Measurements from ENCODE around the gene ZNF304.

The ZNF304 gene

GRCh38 chr19:57350877-57351805 lies at the start of gene ZNF304:
Gene ZNF304 (plus strand): TSS chr19:57351271. CDS start chr19:57351665, 394 bp downstream.
- DNase-seq (ENCODE audit: low read depth), result peak; percentile 96

GRCh38 chr19:57302020-57302465 lies 49.0 kb upstream of the ZNF304 start:
- DNase-seq (ENCODE audit: low read depth), result peak; percentile 90

GRCh38 chr19:57302727-57303401 lies 48.2 kb upstream of the ZNF304 start:
- peak; percentile 47 for DNase-seq (ENCODE audit: low read depth)

DNA sequence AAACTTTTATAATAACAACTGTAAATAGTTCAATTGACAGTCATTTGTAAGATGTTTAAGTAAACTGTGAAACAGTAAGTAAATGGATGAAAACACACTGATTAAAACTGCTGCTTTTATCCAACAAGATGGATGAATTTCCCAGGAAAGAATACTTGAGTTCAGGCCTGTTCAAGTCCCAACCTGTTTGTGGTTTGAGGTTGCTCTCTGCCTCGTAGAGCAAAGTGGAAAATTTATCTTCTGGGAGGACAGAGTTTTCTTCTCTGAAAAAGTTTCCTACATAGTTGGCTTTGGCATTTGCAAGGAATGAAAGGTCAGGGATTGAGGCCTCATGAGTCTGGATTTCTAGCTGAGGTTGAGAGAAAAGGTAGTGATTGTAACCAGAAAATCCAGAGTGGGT lies 46.0 kb upstream of the ZNF304 start:
- peak; percentile 20 for DNase-seq (ENCODE audit: low read depth)

DNA sequence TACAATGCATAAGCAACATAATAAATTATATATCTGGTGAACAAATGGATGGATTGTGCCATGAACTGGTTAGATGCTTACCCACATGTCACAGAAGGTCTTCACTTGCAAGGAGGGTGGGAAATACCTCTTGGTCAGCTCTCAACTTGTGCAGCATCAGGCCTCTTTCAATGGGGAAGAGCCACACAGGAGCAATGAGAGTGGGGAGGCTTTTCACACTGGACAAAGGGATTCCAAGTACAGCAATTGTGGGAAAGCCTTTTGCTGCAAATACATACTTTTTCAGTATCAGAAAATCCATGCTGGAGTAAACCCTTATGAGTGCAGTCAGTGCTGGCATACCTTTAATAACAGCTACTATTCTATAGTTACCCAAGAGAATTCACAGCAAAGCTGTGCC lies 42.6 kb upstream of the ZNF304 start:
- DNase-seq (ENCODE audit: low read depth), result no peak

DNA sequence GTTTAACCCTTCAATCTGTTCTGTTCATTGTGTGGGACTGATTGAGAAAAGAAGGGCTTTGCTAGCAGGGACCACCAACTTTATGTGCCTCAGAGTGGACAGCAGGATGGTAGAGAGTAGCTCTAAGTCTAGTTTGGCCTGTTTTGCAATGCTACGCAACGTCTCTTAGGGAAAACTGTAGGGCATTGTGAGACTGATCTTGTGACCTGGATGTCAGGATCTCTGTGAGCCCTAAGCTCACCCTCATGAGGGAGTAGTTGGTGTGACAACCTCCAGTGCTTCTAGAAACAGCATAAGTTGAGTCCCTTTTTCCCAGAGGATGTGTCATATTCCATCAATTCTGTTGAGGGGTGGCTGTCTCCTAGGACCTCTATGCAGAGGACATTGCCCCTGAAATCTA lies 40.3 kb upstream of the ZNF304 start:
- no peak for DNase-seq (ENCODE audit: low read depth)

GRCh38 chr19:57314146-57314545 lies 36.9 kb upstream of the ZNF304 start:
- no peak for DNase-seq (ENCODE audit: low read depth)

DNA sequence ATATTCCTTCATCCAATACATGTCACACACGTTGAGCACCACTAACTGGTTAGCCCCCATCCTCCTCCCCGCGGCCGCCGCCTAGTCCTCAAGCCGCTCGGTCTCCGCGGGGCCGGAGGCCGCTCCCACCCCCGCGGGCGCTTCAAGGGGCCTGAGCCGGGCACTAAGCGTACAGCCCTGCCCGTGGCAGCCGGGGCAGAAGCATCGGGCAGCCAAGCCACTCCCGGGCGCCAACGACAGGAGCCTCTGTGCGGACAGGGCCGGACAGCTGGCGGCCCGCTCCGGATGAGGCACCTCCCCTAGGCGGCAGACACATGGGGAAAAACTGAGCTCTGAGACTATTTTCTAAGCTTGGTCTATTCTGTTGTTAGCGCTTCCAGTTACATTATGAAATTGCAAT lies 33.6 kb upstream of the ZNF304 start:
- no peak for DNase-seq (ENCODE audit: low read depth)

GRCh38 chr19:57319869-57320179 lies 31.2 kb upstream of the ZNF304 start:
- DNase-seq (ENCODE audit: low read depth), result no peak

- peak; percentile 94 for DNase-seq (ENCODE audit: low read depth)
These were observed 30.6 kb upstream of the ZNF304 start, which contains the start of gene ZNF543 for GRCh38 chr19:57320180-57321084. Gene ZNF543 (plus strand): TSS chr19:57320472. CDS start chr19:57320854, 382 bp downstream.

GRCh38 chr19:57321116-57321515 lies 30.0 kb upstream of the ZNF304 start:
- no peak for DNase-seq (ENCODE audit: low read depth)

DNA sequence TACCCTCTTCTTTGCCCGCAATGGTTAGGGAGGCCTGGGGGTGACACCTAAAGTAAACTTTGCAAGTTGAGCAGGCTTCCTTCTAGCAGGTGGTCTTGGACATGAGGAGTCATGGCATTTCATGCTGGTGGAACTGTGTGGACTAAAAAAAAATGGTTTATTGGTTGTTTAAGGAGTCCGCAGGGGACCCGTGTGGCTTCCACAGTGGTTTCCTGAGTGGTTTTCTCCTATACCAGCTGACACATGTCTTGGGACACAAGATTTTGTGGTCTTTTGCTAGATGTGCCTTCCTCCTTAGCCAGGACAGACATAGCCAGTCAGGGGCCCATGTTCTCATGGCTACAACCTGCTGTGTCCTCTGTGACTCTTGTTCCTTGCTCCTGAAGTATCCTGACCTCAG lies 29.3 kb upstream of the ZNF304 start:
- DNase-seq (ENCODE audit: low read depth), result no peak

- DNase-seq (ENCODE audit: low read depth), result no peak
These were observed 26.1 kb upstream of the ZNF304 start for GRCh38 chr19:57324992-57325391.

- DNase-seq (ENCODE audit: low read depth), result no peak
These were observed 23.1 kb upstream of the ZNF304 start for GRCh38 chr19:57327993-57328392.

- peak; percentile 47 for DNase-seq (ENCODE audit: low read depth)
These were observed 16.9 kb upstream of the ZNF304 start for GRCh38 chr19:57334191-57334590.

- no peak for DNase-seq (ENCODE audit: low read depth)
These were observed 12.2 kb upstream of the ZNF304 start for GRCh38 chr19:57338877-57339276.

DNA sequence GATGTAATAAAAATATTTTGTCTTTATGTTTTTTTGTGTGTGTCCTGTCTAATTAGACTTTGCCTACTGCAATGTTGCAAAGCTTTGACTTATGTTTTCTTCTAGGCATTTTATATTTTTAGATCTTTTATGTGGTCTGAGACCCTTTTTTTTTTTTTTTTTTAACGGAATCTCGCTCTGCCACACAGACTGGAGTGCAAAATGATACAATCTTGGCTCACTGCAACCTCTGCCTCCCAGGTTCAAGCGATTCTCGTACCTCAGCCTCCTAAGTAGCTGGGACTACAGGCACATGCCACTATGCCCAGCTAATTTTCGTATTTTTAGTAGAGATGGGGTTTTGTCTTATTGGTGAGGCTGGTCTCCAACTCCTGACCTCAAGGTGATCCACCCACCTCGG lies 8.5 kb upstream of the ZNF304 start:
- DNase-seq (ENCODE audit: low read depth), result no peak

- no peak for DNase-seq (ENCODE audit: low read depth)
These were observed 2.9 kb upstream of the ZNF304 start for GRCh38 chr19:57348136-57348535.

DNA sequence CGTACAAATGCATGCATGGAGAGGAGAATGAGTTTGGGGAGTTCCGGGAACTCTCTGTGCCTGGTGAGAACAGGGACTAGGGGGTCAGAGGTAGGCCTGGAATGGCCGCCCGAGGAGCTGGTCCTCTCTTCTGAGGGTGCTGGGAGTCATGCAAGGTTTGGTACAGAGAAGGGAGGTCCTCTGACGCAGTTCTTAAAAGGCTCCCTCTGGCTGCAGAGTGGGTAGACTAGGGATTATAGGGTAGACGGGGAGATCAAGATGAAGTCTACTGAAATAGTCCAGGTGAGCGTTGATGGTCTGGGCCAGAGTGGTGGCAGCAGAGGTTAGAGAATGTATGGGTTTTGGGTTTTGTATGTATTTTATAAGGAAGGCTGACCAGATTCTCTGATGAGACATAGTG lies 796 bp downstream of the ZNF304 start:
- DNase-seq (ENCODE audit: low read depth), result no peak

GRCh38 chr19:57355916-57356315 lies 4.8 kb downstream of the ZNF304 start:
- no peak for DNase-seq (ENCODE audit: low read depth)

DNA sequence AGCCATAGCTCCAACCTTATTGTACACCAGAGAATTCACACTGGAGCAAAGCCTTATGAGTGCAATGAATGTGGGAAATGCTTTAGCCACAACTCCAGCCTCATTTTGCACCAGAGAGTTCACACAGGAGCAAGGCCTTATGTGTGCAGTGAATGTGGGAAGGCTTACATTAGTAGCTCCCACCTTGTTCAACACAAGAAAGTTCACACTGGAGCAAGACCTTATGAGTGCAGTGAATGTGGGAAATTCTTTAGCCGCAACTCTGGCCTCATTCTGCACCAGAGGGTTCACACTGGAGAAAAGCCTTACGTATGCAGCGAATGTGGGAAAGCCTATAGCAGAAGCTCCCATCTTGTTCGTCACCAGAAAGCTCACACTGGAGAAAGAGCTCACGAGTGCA lies 6.3 kb downstream of the ZNF304 start:
- no peak for DNase-seq (ENCODE audit: low read depth)

DNA sequence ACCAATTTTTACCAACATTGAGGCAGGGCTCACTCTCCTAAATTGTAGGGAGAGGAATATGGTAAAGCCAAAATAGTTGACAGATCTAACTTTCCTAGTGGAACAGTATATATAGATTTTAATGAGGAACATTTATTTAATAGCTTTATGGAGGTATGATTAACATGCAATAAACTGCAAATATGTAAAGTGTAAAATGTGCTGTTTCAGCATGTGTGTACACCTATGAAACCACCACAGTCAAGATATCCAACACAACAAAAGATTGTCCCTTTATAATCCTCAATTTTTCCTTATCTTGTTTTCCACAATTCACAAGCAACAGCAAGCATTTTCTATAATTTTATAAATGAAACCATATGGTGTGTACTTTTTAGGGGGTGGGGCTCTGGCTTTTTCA lies 8.2 kb downstream of the ZNF304 start:
- no peak for DNase-seq (ENCODE audit: low read depth)
